ENCODE results near the gene ZPR1.

The ZPR1 gene

DNA sequence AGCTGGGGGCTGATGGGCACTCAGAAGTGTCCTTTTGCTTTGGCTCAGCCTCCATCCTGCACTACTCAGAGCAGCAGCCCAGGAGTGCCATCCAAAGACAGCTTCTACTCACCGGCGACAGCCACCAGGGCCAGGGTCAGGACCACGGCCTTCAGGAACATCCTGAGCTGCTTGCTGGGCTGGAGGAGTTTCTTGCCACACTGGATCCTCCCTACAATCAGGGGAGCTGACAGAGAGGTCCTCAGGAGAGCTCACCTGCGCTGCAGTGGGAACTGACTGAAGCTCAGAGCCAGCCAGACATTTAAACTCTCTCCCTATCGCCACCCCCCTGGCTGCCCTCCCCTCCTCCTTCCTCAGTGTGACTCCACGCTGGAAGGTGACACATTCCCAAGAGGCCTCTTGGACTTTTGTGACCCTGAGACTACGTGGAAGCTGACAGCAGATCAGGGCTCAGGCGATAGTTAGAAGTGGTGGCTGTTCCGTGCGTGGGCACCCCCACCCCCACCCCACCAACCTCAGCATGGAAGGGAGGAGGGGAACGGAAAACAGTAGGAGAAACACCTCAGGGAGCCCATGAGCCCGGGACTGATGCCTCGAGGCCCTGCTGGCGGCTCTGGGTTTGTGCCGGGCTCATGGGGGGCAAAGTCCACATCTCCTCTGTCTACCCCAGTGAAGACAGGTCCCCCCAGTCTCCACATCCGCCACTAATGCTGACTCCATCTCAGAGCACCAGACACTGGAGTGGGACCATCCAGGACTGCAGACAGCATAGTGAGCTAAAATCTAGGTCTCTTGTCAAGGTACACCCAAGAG, 35.4 kb upstream of the ZPR1 start, which contains the start of gene APOA4:
APOA4 (minus strand) TSS at position 274 of the 813 bp plus-strand sequence; CDS start at position 161, 113 bp downstream.
- TF ChIP-seq, protein P1, sequence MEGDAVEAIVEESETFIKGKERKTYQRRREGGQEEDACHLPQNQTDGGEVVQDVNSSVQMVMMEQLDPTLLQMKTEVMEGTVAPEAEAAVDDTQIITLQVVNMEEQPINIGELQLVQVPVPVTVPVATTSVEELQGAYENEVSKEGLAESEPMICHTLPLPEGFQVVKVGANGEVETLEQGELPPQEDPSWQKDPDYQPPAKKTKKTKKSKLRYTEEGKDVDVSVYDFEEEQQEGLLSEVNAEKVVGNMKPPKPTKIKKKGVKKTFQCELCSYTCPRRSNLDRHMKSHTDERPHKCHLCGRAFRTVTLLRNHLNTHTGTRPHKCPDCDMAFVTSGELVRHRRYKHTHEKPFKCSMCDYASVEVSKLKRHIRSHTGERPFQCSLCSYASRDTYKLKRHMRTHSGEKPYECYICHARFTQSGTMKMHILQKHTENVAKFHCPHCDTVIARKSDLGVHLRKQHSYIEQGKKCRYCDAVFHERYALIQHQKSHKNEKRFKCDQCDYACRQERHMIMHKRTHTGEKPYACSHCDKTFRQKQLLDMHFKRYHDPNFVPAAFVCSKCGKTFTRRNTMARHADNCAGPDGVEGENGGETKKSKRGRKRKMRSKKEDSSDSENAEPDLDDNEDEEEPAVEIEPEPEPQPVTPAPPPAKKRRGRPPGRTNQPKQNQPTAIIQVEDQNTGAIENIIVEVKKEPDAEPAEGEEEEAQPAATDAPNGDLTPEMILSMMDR (IDR thresholded peaks at IDR 0.05; ENCODE audit: low read depth, low read length), result no peak
- in situ Hi-C loops (cut with HindIII; ENCODE audit: low sequenced_read_pairs), result no loop called here
- no peak for DNase-seq (ENCODE audit: low read depth, low spot score)
- no peak within 1 kb of the TSS for H3K4me3 ChIP-seq (ENCODE audit: low read depth, low read length)

GRCh38 chr11:116822575-116822974, 34.8 kb upstream of the ZPR1 start:
- no peak overlapping the region for H3K4me3 ChIP-seq (ENCODE audit: low read depth, low read length)
- in situ Hi-C loops (cut with HindIII; ENCODE audit: low sequenced_read_pairs), result no loop called here
- DNase-seq (ENCODE audit: low read depth, low spot score), result no peak
- TF ChIP-seq, protein P1 (IDR thresholded peaks at IDR 0.05; ENCODE audit: low read depth, low read length), result no peak

GRCh38 chr11:116821050-116821918, 33.5 kb upstream of the ZPR1 start:
- in situ Hi-C loops (cut with HindIII; ENCODE audit: low sequenced_read_pairs), result no loop called here
- TF ChIP-seq, protein P1 (IDR thresholded peaks at IDR 0.05; ENCODE audit: low read depth, low read length), result no peak

GRCh38 chr11:116819049-116819448, 31.2 kb upstream of the ZPR1 start:
- TF ChIP-seq, protein P1 (IDR thresholded peaks at IDR 0.05; ENCODE audit: low read depth, low read length), result no peak
- no peak overlapping the region for H3K4me3 ChIP-seq (ENCODE audit: low read depth, low read length)
- in situ Hi-C loops (cut with HindIII; ENCODE audit: low sequenced_read_pairs), result no loop called here
- DNase-seq (ENCODE audit: low read depth, low spot score), result no peak

More at GRCh38 chr11:116821050-116821918, 33.5 kb upstream of the ZPR1 start:
- DNase-seq (ENCODE audit: low read depth, low spot score), result no peak
- H3K4me3 ChIP-seq (ENCODE audit: low read depth, low read length), result no peak overlapping the region

- in situ Hi-C loops (cut with HindIII; ENCODE audit: low sequenced_read_pairs), result no loop called here
Measured at GRCh38 chr11:116814502-116814901, 26.7 kb upstream of the ZPR1 start.

More at GRCh38 chr11:116814502-116814901, 26.7 kb upstream of the ZPR1 start:
- no peak for DNase-seq (ENCODE audit: low read depth, low spot score)
- no peak overlapping the region for H3K4me3 ChIP-seq (ENCODE audit: low read depth, low read length)
- TF ChIP-seq, protein P1 (IDR thresholded peaks at IDR 0.05; ENCODE audit: low read depth, low read length), result no peak

Measured in astrocyte of the spinal cord (primary cell).